Measurements from ENCODE around the gene GDPGP1.
"Not testable (repeated sequence)": the region's sequence is repeated elsewhere in the genome, so short reads cannot be mapped to it uniquely, and the experiment has no call there.

Gene GDPGP1

DNA sequence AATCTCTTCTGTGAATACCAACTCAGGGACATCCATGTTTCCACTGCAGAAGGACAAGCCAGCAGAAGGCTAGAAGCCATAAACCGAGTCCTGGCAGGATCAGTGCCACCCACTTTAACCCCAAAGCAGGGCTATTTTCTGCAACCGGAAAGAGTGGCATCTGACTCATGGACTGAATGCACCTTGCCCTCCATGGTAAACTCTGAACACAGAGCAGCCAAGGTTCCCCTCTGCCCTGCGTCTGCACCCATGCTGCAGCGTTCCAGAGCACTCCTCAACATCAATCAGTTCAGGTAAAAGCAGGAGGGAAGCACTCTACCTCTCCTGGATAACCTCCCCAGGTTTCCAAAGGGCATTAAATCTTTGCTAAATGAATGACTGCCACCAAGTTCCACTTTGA lies 30.7 kb downstream of the GDPGP1 start:
- no peak for DNase-seq

DNA sequence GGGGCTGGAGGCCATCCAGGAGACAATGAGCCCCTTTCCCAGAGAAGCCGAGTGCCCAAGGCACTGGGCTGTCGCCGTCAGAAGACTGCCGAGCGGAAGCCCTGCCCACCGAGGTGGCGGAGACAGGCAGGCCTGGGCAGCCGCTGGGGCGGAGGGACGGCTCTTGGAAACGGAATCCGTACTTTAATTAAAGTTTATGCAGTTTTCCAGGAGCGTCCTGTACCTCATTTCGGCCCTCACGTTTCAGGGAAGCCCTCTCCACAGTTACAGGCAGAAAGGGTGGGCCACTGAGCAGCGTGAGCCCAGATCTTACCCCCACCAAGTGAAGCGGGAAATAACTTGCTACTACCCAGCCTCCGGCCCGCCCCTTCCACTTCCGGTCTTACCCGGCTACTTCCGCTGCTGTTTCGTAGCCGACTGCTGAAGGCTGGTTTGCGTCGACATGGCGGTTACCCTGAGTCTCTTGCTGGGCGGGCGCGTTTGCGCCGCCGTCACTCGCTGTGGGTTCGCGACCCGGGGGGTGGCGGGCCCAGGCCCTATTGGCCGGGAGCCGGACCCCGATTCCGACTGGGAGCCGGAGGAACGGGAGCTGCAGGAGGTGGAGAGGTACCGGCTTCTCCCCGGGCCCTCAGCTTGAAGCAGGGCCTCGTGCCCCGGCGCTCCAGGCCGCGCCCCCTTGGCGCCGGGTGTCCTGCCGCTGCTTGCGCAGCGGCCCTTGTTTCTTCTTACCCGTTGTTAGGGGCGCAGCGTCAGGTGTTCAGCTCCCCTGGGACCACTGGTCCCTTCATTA lies 31.5 kb downstream of the GDPGP1 start, which contains the start of gene NGRN:
TSS of gene NGRN (plus strand) at position 402 of the 790 bp plus-strand sequence. CDS start at position 443, 41 bp downstream.
- peak; percentile 48 for DNase-seq

DNA sequence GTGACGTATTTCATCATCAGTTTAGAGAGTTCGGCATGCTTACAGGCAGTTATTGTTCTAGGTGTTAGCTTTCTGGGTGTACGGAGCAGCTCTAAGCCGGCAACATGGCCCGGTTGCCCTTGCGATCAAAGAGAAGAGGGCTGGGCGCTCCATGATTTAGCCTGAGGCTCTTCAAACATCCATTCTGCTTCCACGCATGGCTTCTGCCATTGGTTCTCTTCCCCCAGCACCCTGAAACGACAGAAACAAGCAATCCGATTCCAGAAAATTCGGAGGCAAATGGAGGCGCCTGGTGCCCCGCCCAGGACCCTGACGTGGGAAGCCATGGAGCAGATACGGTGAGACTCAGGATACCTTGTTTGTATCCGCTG lies 32.0 kb downstream of the GDPGP1 start:
- DNase-seq = no peak

DNA sequence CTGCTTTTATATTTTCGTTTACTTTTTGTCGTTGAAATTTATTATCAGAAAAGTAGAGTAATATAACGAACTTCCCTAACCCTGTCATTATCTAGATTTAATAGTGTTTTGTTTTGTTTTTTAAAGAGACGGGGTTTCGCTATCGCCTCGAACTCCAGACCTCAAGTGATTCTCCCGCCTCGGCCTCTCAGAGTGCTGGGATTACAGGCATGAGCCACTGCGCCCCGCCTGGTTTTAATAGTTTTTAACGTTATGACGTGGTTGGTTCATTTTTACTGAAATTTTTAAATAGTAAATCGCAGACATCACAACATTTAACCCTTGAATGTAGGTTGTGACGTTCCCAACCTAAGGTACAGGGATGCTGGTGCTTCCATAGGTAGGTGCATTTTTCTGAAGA lies 32.5 kb downstream of the GDPGP1 start:
- no peak for DNase-seq

DNA sequence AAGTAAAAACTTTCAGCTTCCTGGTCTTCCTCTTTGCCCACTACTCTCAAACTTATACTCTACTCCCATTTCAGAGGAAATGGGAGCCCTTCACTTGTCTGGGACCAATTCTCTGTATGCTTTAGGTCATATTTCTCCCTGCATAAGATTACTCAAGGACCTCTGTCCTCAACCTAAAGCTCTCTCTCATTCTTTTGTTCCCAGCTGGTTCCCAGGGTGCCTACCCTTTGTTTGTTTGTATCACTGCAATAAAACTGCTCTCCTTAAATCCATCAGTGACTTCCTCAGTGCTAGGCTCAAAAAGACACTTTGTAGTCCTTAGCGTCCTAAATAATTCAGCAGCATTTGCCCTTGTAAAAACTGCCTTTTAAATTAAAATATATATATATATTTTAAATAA lies 34.4 kb downstream of the GDPGP1 start:
- no peak for DNase-seq

DNA sequence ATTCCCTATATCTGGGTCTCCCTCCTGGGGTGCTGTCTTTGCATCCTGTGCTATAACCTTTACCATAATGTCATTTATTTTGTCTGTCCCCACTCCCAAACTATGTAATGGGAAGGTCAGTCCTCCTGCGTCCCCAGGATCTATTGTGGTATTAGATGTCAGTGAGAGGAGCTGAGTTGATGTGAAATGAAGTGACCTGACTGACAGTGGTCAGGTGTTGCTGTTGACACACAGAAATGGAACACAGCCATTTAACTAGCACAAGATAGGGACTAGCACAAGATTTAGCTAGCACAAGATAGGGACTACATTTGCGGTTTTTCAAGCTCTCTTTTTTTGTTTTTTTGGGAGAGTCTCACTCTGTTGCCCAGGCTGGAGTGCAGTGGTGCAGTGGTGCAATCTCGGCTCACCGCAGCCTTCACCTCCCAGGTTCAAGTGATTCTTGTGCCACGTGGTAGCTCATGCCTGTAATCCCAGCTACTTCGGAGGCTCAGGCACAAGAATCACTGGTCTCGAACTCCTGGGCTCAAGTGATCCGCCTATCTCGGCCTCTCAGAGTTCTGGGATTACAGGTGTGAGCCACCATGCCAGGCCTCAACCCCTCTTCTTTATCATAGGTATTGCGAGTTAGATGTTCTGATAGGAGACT lies 36.6 kb downstream of the GDPGP1 start:
- no peak for DNase-seq

DNA sequence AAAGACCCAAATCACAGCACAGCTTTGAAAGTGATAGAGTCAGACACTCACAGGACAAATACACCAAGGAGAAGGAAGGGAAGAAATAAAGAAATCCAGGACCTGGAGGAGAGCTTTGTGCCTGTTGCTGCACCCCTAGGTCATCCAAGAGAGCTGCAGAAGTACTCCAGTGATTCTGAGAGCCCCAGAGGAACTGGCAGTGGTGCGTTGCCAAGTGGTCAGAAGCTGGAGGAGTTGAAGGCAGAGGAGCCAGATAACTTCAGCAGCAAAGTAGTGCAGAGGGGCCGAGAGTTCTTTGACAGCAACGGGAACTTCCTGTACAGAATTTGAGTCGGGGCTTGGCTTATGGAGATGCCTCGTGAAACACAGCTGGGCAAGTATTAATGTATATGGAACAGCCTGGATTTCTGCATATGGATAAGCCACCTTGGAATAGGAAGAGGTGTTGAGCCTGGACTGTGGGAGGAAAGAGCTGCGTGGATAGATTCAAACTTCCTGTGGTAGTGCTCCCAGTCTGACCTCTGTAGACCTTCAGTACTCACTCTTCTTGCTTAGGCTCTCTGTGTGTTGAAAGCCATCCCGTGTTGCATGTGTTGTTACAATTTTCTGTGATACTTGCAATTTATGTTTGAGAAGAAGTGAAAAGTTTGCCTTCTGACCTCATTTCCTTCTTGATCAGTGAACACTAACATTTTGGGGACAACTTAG lies 37.6 kb downstream of the GDPGP1 start:
- no peak for DNase-seq

DNA sequence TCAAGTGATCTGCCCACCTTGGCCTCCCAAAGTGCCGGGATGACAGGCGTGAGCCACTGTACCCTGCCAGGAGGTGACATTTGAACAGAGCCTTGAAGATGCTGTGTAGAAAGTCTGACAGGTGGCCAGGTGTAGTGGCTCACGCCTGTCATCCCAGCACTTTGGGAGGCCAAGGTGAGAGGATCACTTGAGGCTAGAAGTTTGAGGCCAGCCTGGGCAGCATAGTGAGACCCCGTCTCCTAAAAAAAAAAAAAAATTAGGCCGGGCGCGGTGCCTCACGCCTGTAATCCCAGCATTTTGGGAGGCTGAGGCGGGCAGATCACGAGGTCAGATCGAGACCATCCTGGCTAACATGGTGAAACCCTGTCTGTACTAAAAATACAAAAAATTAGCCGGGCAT lies 44.5 kb downstream of the GDPGP1 start:
- not testable (repeated sequence) for DNase-seq

DNA sequence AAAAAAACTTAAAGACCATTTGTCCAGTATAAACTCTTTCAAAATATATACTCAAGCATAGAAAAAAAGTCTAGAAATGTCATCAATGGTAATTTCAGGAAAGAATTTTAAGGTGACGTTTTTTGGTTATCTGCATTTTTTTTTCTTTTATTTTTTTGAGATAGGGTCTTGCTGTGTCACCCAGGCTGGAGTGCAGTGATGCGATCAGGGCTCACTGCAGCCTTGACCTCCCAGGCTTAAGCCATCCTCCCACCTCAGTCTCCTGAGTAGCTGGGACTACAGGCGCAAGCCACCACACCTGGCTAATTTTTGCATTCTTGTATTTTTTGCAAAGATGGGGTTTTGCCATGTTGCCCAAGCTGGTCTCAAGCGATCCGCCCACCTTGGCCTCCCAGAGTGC lies 46.7 kb downstream of the GDPGP1 start:
- not testable (repeated sequence) for DNase-seq

DNA sequence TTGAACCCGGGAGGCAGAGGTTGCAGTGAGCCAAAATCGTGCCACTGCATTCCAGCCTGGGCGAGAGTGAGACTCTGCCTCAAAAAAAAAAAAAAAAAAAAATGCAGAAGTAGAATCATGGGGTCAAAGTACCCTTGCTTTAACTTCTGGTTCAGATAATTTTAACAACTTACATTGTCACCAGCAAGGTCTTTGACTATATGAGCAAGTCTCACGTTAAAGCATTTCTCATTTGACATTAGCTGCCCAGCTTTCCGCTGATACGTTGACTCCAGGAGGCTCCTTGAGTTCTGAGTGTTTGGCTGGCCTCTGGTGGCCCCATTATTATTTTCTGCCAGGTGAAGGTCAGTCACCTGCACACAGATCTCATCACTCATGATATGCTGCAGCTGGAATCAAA lies 47.6 kb downstream of the GDPGP1 start:
- DNase-seq = not testable (repeated sequence)

DNA sequence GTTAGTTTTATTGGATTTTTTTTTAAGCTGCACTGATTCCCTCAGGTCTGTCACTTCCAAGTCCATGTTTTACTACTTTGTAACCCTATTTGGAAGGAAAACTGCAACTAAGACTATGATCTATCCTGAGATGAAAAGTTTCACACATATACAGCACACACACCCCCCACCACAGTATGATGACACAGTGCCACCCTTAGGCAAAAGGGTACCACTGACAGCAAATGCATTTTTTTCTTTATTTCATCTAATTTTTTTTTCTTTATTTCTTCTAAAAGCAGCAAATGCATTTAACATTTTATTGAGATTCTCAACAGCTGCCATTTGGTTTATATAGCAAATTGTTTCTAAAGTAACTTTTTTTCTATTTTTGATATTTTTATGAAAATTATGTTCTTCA lies 52.7 kb downstream of the GDPGP1 start:
- DNase-seq = no peak

DNA sequence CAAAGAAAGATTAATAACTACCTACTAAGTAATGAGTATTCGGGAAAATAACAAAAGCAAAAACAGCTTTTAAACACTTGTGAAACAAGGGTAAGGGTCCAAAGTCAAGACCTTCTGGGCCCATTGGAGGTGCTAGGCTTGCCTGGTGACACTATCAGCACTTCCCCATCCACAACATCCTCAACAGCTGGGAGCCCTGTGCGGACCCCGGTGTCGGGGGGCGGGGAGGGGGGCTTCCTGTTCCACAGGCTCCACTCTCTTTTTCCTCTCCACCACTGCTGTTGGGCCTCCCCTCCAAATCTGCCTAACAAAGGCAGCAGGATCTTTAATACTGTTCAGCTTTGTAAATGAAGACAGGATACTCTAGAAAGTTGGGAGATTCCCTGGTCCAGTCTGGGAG lies 53.1 kb downstream of the GDPGP1 start:
- DNase-seq = no peak

DNA sequence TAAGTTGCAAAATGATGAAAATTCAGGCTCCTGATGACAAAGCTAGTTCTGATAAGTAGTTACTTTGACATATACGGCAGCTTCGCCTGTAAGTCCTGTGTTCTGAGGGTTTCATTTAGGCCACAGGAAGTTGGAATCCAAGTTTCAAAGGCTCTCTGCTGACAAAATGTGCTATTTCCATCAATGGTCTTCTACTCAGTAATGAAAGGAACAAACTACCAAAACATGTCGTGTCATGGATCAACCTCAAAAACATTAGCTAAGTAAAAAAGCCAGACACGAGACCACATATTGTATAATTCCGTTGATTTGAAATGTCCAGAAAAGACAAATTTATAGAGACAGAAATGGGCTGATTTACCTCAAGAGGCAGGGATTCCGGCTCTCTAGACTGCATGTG lies 53.9 kb downstream of the GDPGP1 start:
- DNase-seq = no peak

DNA sequence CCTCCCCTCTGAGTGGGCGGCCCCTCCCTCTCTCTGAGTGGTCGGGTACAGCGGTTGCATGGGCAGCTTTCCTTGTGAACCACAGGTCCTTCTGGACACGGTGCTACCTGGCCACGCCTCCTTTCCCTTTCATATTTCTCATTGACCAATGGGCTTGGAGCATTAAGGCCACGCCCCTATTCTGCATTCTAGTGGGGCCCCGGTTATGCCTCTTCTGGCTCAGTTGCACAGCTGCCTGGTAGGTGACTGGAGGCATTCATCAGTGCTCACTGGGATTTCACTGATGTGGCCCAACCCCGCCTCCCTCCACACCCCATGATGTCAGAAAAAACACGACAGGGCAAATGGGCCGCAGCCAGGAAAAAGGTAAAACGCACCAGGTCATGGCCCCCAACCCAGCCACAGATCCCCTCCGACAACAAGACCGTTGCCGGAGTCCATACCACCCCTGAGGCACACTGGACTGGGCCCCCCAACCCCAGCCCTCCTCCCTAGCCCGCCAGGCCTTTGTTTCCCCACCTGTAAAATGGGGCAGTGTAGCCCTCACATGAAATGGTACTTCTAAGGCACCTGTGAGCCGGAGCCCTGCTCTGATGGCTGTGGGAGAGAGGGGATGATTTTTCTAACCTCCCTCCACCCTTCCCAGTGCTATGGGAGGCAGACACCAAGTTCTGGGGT lies 57.8 kb downstream of the GDPGP1 start:
- no peak for DNase-seq

DNA sequence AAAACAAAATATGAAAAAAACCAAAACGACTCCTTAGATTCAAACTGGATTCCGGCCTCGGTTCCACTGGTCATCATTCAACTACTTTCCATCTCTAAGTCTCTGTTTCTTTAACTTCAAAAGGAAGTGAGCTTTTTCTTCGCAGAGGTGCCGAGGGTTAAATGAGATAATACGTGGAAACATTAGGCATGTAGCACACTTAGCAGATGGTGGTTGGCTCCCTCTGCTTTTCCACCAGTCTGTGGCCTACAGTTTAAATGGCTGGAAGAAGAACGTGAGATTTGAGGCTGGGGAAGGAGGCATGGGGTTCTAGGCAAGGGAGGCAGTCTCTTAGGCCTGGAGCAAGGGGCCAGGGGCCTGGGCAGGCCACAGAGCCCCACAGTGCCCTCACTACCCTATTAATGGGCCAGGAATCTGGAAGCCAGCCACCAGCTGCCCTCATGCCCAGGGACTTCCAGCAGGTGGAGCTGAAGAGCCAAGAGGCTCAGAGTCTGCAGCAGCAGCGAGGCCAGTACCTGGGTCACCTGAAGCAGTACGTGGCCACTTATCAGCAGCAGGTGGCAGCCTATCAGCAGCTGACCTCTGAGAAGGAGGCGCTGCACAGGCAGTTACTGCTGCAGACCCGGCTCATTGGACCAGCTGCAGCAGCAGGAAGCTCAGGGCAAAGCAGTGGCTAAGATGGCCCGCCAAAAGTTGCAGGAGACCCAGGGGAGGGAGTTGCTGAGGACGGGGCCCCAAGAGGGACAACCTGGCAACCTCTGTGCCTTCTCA lies 59.2 kb downstream of the GDPGP1 start:
- not testable (repeated sequence) for DNase-seq

DNA sequence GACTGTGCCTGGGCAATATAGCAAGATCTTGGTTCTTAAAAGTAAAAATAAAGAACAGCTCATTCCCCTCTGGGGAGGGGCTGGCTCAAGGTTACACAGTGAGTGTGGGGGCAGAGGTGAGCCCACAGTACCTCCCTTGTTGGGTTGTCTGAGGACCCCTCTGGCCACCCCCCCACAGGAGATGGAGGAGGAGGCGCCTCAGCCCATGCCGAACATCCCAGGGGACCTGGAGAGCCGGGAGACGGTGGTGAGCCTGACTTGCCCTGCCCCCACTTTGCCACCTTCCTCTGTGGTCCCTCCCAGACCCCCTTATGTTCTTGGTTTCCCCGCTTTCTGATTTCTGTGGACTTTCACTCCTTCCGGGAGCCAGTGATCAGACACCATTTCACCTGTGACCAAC lies 60.1 kb downstream of the GDPGP1 start:
- no peak for DNase-seq

DNA sequence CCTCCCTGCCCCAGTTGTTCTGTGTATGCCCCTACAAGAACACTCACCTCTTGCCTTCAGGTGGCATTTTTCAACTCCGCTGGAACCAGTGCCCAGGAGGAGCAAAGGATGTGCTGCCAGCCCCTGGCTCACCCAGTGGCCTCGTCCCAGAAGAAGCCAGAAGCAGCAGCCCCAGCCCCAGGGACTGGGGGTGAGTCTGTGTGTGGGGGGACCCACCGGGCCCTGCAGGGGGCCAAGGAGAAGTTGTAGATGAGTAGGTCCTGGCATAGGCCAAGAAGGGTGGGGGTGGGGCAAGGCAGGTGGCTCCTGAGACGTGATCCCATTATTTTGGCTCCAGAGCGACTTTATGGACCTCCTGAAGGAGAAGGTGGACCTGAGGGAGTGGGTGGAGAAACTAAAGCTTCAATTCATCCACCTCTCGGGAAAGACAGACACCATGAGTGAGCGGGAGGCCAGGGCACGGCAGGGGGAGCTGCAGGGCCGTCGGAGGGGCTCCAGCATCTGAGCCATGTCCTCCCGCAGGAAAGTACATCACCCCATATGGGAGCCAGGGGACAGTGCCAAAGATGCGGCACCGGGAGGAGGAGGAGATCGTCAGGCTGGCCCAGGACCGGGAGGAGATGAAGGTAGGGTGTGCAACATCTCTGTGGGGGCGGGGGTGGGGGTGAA lies 60.7 kb downstream of the GDPGP1 start:
- DNase-seq = no peak

DNA sequence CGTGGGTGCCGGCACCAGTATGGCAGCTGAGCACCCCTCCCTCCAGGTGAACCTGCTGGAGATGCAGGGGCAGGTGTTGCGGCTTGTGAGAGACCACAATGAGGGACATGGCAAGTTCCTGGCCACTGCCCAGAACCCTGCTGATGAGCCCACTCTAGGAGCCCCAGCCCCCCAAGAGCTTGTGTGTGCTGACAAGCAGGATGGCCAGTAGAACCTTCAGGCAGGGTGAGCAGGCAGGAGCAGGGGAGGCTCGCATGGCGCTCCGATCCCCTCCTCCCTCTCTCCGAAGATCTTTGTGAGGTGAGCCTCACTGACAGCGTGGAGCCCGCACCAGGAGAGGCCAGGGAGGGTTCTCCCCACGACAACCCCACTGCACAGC lies 61.2 kb downstream of the GDPGP1 start:
- DNase-seq = no peak

Measured in SIG-M5 (cell line).